Epithelial cell of alveolus of lung (primary cell): ENCODE results near the gene STYK1. TPM values are rescaled to one million over a fixed set of nuclear protein-coding genes. Genes with fewer than 3 reads are reported as not detected.

ENCODE experiments used
- total RNA-seq: library from RNA; depleted of rRNA; stranded (reverse); fragments of >200 nt; gene quantifications from 2 replicates; pipeline ENCODE4 v1.2.1, GENCODE V29; 2015

STYK1 gene, protein sequence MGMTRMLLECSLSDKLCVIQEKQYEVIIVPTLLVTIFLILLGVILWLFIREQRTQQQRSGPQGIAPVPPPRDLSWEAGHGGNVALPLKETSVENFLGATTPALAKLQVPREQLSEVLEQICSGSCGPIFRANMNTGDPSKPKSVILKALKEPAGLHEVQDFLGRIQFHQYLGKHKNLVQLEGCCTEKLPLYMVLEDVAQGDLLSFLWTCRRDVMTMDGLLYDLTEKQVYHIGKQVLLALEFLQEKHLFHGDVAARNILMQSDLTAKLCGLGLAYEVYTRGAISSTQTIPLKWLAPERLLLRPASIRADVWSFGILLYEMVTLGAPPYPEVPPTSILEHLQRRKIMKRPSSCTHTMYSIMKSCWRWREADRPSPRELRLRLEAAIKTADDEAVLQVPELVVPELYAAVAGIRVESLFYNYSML
- 2.3 TPM in 1 of 2 replicates, not detected in the other for total RNA-seq

DNA sequence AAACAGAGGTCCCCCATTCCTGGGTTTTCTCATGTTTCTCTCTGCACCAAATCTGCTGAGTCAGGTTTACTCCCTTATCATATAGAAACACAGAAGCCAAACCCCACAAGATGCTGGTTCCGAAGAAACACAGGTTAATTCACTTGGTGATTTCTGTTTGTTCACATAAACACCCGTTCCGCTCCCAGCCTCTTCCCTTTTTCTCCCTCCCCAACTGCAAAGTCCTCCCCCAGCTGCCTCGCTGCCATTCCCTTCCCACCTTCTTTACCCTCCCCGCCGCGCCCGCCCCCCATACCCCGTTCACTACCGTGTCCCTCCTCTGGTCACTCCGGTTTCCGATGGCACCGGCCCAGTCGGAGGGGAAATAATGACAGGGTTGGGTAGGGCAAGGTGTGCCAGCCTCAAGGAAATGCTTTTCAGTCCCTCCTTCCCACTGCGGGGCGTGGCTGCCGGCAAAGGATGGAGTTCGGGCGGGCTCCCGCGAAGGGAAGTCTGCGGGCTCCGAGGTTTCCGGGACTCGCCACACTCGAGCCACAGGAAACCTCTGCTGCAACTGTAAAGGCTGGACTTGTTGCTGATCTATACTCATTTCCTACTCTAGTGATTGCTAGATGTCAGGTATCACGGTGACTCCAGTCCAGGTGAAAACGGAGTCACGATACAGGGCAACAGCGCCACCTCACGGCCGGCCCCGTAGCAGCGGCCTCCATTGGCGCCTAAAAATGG lies at the start of gene STYK1:
STYK1 (minus strand) TSS at position 394 of the 726 bp plus-strand sequence. CDS start 39,434 bp downstream, outside the sequence.

DNA sequence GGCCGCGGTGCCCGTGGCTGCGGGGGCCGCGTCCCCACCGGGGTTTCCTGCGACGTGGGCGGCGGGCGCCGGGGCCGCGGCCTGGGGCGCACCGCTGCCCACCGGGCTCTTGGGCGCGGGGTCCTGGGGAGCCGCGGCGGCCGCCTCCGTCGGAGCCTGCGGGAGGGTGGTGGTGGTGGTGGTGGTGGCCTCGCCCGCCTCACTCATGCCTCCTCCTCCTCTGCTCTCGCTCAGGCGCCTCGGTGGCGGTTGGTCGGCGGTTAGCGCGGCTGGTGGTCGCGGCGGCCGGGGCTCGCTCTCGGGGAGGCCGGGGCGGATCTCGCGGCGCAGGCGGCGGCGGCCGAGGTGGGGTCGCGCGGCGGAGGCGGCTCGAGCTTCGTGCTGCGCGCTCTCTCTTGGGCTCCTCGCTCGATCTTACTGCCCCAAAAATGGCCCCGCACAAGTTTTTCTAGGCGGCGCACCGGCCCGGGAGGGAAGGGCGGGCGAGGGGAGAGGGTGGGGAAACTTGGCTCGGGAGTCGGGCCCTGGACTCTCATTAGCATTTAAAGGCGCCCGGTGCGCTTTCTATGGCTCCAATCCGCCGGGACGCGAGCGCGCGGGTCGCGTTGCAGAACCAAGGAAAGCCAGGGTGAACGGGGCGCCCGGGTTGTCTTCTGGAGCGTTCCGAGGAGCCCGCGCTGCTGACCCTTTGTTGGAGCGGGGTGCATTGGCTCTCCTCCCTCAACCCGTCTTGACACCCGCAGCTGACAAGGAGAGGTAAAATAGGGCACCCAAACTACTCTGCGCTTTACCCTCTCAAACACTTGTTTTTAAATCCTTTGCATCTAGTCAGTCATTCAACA lies 49.3 kb upstream of the STYK1 start, which contains the start of gene YBX3:
YBX3 (minus strand) TSS at position 419 of the 842 bp plus-strand sequence; CDS start at position 207, 212 bp downstream.

DNA sequence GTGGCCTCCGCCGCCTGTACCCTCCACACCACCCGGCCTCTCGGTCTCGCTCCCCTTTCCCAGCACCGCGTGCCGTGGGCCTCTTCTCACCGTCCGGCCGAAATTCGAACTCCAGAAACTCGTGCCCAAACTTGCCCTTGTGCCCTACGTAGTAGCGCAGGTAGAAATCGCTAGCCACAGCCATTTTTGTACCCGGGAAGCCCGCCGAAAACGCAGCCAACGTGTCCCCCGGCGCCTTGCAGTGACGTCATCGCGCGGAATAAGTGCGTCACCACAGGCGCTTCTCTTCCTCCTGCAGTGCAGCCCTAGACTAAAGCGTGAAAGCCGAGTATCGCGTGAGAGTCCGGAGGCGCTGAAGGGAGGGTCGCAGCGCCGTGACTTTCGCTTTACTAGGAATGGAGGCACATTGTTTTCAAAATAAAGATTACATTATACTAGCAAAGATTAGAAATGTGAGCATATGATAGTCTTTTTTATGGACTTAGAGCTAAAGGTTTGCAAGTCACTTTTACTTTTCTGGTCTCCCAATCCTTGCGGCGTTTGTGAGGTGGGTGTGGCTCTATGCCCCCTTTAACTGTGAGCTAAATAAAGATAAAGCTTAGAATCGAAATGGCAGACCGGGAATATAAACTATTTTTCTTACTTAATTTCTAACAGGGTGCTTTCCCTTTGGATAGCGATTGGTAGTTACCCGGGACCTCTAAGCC lies 60.4 kb downstream of the STYK1 start, which contains the start of gene MAGOHB:
MAGOHB (minus strand) TSS at position 261 of the 707 bp plus-strand sequence; CDS start at position 184, 77 bp downstream.

Other genes with a start within 250 kb of the STYK1 start
- gene KLRC2, start 238.0 kb downstream of the STYK1 start, total RNA-seq: not detected in 2 replicates
- gene KLRC1, start 220.7 kb downstream of the STYK1 start, total RNA-seq: not detected in 2 replicates
- 0.78 and 1.3 TPM in 2 replicates for gene EIF2S3B, start 168.2 kb downstream of the STYK1 start, total RNA-seq
- gene MAGOHB, start 60.4 kb downstream of the STYK1 start, total RNA-seq: 31.0 and 44.9 TPM in 2 replicates
- gene YBX3, start 49.3 kb upstream of the STYK1 start, total RNA-seq: 170 and 176 TPM in 2 replicates
- not detected in 2 replicates for gene TAS2R7, start 128.6 kb upstream of the STYK1 start, total RNA-seq
- gene TAS2R8, start 133.2 kb upstream of the STYK1 start, total RNA-seq: 0.08 TPM in 1 of 2 replicates, not detected in the other
- gene TAS2R9, start 136.1 kb upstream of the STYK1 start, total RNA-seq: not detected in 2 replicates
- gene TAS2R10, start 152.3 kb upstream of the STYK1 start, total RNA-seq: 0.40 TPM in 1 of 2 replicates, not detected in the other
- 0.64 and 1.3 TPM in 2 replicates for gene PRR4, start 175.4 kb upstream of the STYK1 start, total RNA-seq
- 2.7 and 4.9 TPM in 2 replicates for gene PRH1, start 210.2 kb upstream of the STYK1 start, total RNA-seq
- under 0.01 and 2.8 TPM in 2 replicates for gene TAS2R13, start 235.5 kb upstream of the STYK1 start, total RNA-seq